ENCODE data around the gene SCGB1D1. TPM values are rescaled to one million over a fixed set of nuclear protein-coding genes. Genes with fewer than 3 reads are reported as not detected.
"Not testable (repeated sequence)": the region's sequence is repeated elsewhere in the genome, so short reads cannot be mapped to it uniquely, and the experiment has no call there.

SCGB1D1 gene
- total and polyA plus RNA-seq, 11 donors = not detected

GRCh38 chr11:62195945-62196344 lies 5.9 kb downstream of the SCGB1D1 start:
- DNase-seq (no peak), ATAC-seq (no peak)
- TF ChIP-seq, protein P1, sequence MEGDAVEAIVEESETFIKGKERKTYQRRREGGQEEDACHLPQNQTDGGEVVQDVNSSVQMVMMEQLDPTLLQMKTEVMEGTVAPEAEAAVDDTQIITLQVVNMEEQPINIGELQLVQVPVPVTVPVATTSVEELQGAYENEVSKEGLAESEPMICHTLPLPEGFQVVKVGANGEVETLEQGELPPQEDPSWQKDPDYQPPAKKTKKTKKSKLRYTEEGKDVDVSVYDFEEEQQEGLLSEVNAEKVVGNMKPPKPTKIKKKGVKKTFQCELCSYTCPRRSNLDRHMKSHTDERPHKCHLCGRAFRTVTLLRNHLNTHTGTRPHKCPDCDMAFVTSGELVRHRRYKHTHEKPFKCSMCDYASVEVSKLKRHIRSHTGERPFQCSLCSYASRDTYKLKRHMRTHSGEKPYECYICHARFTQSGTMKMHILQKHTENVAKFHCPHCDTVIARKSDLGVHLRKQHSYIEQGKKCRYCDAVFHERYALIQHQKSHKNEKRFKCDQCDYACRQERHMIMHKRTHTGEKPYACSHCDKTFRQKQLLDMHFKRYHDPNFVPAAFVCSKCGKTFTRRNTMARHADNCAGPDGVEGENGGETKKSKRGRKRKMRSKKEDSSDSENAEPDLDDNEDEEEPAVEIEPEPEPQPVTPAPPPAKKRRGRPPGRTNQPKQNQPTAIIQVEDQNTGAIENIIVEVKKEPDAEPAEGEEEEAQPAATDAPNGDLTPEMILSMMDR (IDR thresholded peaks at IDR 0.05) = no peak
- no peak for TF ChIP-seq POLR2A (IDR thresholded peaks at IDR 0.05)
- H3K4me3 ChIP-seq = no peak overlapping the region
- intact Hi-C loops (cut with DNase I) = no loop called here
- H3K9me3 ChIP-seq = no peaks in the 10 kb centered on the region
- no peaks in the 10 kb centered on the region for H3K36me3 ChIP-seq
- H3K27ac ChIP-seq = no peak overlapping the region
- H3K4me1 ChIP-seq = no peaks in the 10 kb centered on the region
- H3K27me3 ChIP-seq = peaks cover 0 to 45% (median 2%) of the 10 kb centered on the region in 9 donors
- WGBS, 4 donors = 53 to 68% (median 56%) methylated on average over 7 of the region's 7 CpGs

DNA sequence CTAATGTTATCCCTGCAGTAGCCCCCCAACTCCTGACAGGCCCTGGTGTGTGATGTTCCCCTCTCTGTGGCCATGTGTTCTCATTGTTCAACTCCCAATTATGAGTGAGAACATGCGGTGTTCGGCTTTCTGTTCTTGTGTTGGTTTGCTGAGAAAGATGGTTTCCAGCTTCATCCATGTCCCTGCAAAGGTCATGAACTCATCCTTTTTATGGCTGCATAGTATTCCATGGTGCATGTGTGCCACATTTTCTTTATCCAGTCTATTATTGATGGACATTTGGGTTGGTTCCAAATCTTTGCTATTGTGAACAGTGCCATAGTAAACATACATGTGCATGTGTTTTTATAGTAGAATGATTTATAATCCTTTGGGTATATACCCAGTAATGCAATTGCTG lies 7.4 kb downstream of the SCGB1D1 start:
- H3K4me1 ChIP-seq; H3K27ac ChIP-seq; H3K9me3 ChIP-seq; H3K36me3 ChIP-seq; ATAC-seq; intact Hi-C loops (cut with DNase I); DNase-seq; H3K4me3 ChIP-seq: not testable (repeated sequence)
- peaks cover 0 to 42% (median 2%) of the 10 kb centered on the region in 9 donors for H3K27me3 ChIP-seq
- 69 to 96% (median 78%) methylated on average over 2 of the region's 2 CpGs for WGBS, 4 donors

DNA sequence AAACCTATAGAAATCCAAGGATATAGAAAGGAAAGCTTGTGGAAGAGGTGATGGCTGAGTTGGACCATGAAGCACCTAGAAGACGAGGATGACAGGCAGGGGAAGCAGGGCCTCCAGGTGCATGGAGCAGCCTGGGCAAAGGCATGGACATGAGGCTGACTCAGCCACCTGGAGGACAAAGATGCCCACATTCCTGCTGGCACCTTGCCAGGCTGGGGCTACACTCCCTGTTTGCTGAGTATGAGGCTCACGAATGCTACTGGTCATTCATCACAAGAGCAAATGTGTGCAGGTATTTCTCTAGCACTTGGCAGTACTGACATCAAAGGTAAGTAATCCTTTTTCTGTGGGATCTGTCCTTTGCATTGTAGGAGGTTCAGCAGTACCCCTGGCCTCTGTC lies 11.4 kb downstream of the SCGB1D1 start:
- no peak for DNase-seq
- Histone ChIP-seq H3K36me3 (no peaks in the 10 kb centered on the region), H3K27ac (no peak overlapping the region), H3K4me1 (no peaks in the 10 kb centered on the region), H3K9me3 (no peaks in the 10 kb centered on the region), H3K27me3 (peaks cover 0 to 17% (median 0%) of the 10 kb centered on the region in 9 donors), H3K4me3 (no peak overlapping the region)
- ATAC-seq = no peak
- TF ChIP-seq, protein P1 (IDR thresholded peaks at IDR 0.05) = no peak
- TF ChIP-seq POLR2A (IDR thresholded peaks at IDR 0.05) = no peak
- intact Hi-C loops (cut with DNase I) = no loop called here
- 63 to 83% (median 71%) methylated on average over 2 of the region's 2 CpGs for WGBS, 4 donors

DNA sequence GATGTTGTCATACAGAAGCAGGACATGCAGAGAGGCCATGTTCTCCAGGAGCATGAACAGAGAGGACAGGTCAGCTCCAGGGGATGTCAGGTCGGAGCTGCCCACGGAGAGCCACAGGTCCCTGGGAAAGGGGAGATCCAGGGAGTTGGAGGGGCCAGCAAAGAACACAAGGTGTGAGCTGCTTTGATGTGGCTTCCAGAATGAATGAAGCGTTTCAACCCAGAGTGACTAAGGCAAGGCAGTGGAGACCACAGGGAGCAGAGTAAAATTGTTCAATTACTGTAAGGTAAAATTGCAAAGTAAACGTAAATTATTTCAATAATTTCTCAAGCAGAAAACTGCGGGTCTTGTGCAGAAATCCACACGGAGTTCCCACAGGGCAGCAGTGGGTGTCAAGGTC lies 12.9 kb downstream of the SCGB1D1 start:
- DNase-seq (no peak), ATAC-seq (no peak)
- no peak overlapping the region for H3K4me3 ChIP-seq
- peaks cover 0 to 17% (median 0%) of the 10 kb centered on the region in 9 donors for H3K27me3 ChIP-seq
- 69 to 80% (median 75%) methylated on average over 6 of the region's 6 CpGs for WGBS, 4 donors
- H3K36me3 ChIP-seq = no peaks in the 10 kb centered on the region
- intact Hi-C loops (cut with DNase I) = no loop called here
- no peaks in the 10 kb centered on the region for H3K9me3 ChIP-seq
- no peak for TF ChIP-seq POLR2A (IDR thresholded peaks at IDR 0.05)
- TF ChIP-seq, protein P1 (IDR thresholded peaks at IDR 0.05) = no peak
- H3K27ac ChIP-seq = no peak overlapping the region
- no peaks in the 10 kb centered on the region for H3K4me1 ChIP-seq

- ATAC-seq = no peak
- Histone ChIP-seq H3K27ac (no peak overlapping the region), H3K27me3 (peaks cover 0 to 7% (median 0%) of the 10 kb centered on the region in 9 donors), H3K9me3 (no peaks in the 10 kb centered on the region), H3K4me3 (no peak overlapping the region), H3K36me3 (no peaks in the 10 kb centered on the region), H3K4me1 (no peaks in the 10 kb centered on the region)
- no peak for DNase-seq
- TF ChIP-seq POLR2A (IDR thresholded peaks at IDR 0.05) = no peak
- TF ChIP-seq, protein P1 (IDR thresholded peaks at IDR 0.05) = no peak
- intact Hi-C loops (cut with DNase I) = no loop called here
- WGBS, 4 donors = 78 to 87% (median 83%) methylated on average over 5 of the region's 5 CpGs
These were observed 14.4 kb downstream of the SCGB1D1 start for GRCh38 chr11:62204430-62204829.

Measured in heart left ventricle (tissue), 16 donors.